ENCODE data around the gene S1PR1. TPM values are rescaled to one million over a fixed set of nuclear protein-coding genes. Genes with fewer than 3 reads are reported as not detected.

The S1PR1 gene
- total RNA-seq, 1 donor from 2014 or later = 23.5 TPM

- peaks cover 31% of the 10 kb centered on the region for H3K36me3 Mint-ChIP-seq
- DNase-seq (ENCODE audit: low spot score in 2 of 2, unreplicated experiment in 2 of 2) = no peak
- H3K27me3 Mint-ChIP-seq (ENCODE audit: low read depth) = no peaks in the 10 kb centered on the region
- H3K27ac Mint-ChIP-seq = no peak overlapping the region
- H3K9me3 Mint-ChIP-seq = no peaks in the 10 kb centered on the region
- TF ChIP-seq CTCF (IDR thresholded peaks at IDR 0.05; ENCODE audit: unreplicated experiment) = no peak
- H3K4me1 Mint-ChIP-seq = peaks cover 44% of the 10 kb centered on the region
- H3K4me3 Mint-ChIP-seq = no peak overlapping the region
Measured at GRCh38 chr1:101240041-101240430, 3.2 kb downstream of the S1PR1 start.

DNA sequence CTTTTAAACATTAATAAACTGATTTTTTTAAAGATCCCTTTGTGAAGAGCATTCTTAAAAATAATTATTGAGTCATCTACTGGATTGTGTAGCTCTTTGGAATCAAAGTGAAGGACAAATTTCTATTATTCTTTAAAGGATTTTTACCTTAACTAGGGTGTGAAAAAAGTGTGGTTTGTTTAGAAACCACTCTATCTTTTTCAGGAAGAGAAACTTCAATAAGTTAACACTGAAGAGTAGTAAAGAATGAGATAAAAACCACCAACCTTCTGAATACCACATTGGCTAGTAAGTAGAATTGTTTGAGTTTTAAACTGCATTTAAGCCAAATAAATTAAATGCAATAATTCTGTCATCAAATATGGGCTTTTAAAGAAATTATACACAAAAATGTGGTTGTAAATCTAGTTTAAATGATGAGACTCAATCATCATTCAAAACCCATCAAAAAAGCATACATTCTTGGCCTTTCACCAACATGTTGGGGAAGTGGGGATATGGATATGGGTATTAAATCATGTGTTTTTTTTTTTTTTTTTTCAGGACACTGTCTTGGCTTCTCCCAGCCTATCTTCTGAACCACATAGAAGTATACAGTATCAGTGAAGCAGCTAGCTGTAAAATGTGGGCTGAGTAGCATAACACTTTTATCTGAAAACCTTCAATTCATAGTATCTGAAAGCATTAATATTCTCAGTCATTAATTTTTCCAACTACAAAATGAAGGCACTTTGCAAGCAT lies 4.8 kb downstream of the S1PR1 start:
- H3K27me3 Mint-ChIP-seq (ENCODE audit: low read depth) = no peaks in the 10 kb centered on the region
- H3K4me1 Mint-ChIP-seq = peaks cover 34% of the 10 kb centered on the region
- no peaks in the 10 kb centered on the region for H3K9me3 Mint-ChIP-seq
- H3K4me3 Mint-ChIP-seq = no peak overlapping the region
- TF ChIP-seq CTCF (IDR thresholded peaks at IDR 0.05; ENCODE audit: unreplicated experiment) = no peak
- peaks cover 31% of the 10 kb centered on the region for H3K36me3 Mint-ChIP-seq
- H3K27ac Mint-ChIP-seq = peak overlapping the region; percentile 4
- no peak for DNase-seq (ENCODE audit: low spot score in 2 of 2, unreplicated experiment in 2 of 2)

- Mint-ChIP-seq H3K4me1 (peaks cover 29% of the 10 kb centered on the region), H3K4me3 (no peak overlapping the region), H3K27ac (peak overlapping the region; percentile 4), H3K9me3 (no peaks in the 10 kb centered on the region), H3K27me3 (ENCODE audit: low read depth) (no peaks in the 10 kb centered on the region), H3K36me3 (peaks cover 31% of the 10 kb centered on the region)
- DNase-seq (ENCODE audit: low spot score in 2 of 2, unreplicated experiment in 2 of 2) = no peak
- no peak for TF ChIP-seq CTCF (IDR thresholded peaks at IDR 0.05; ENCODE audit: unreplicated experiment)
Measured at GRCh38 chr1:101242324-101243050, 5.7 kb downstream of the S1PR1 start.

GRCh38 chr1:101243751-101244150 lies 6.9 kb downstream of the S1PR1 start:
- H3K36me3 Mint-ChIP-seq = peaks cover 31% of the 10 kb centered on the region
- no peak for DNase-seq (ENCODE audit: low spot score in 2 of 2, unreplicated experiment in 2 of 2)
- H3K9me3 Mint-ChIP-seq = no peaks in the 10 kb centered on the region
- no peak overlapping the region for H3K4me3 Mint-ChIP-seq
- H3K27ac Mint-ChIP-seq = no peak overlapping the region
- H3K27me3 Mint-ChIP-seq (ENCODE audit: low read depth) = no peaks in the 10 kb centered on the region
- peaks cover 26% of the 10 kb centered on the region for H3K4me1 Mint-ChIP-seq
- no peak for TF ChIP-seq CTCF (IDR thresholded peaks at IDR 0.05; ENCODE audit: unreplicated experiment)

DNA sequence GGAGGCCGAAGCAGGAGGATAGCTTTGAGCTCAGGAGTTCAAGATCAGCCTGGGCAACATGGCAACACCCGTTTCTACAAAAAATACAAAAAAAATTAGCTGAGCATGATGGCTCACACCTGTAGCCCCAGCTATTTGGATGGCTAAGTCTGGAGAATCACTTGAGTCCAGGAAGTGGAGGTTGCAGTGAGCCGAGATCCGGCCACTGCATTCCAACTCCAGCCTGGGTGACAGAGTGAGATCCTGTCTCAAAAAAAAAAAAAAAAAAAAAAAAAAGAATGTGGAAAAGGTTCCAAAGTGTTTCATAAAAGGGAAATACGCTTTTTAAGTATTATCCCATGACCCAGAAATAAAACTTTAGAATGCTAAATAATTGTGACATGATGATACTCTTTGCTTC lies 8.0 kb downstream of the S1PR1 start:
- H3K9me3 Mint-ChIP-seq = no peaks in the 10 kb centered on the region
- no peak overlapping the region for H3K27ac Mint-ChIP-seq
- no peaks in the 10 kb centered on the region for H3K27me3 Mint-ChIP-seq (ENCODE audit: low read depth)

More for the DNA sequence above, 8.0 kb downstream of the S1PR1 start:
- Mint-ChIP-seq H3K36me3 (peaks cover 22% of the 10 kb centered on the region), H3K4me1 (peaks cover 20% of the 10 kb centered on the region), H3K4me3 (no peak overlapping the region)
- no peak for TF ChIP-seq CTCF (IDR thresholded peaks at IDR 0.05; ENCODE audit: unreplicated experiment)
- DNase-seq (ENCODE audit: low spot score in 2 of 2, unreplicated experiment in 2 of 2) = no peak
